HFF-Myc (cell line): ENCODE results near the gene IQGAP2.

Experiments used
- DNase-seq: peaks from one replicate; pipeline ENCODE4 v3.0.0-alpha.2; 2011; ENCODE audit warnings: low read depth; ENCODE audit errors: extremely low read depth
- H3K4me3 ChIP-seq: replicated peaks from 2 replicates; pipeline ENCODE4 v1.5.1; 2011; ENCODE audit warnings: low read depth, mild to moderate bottlenecking, control low read depth, low read length
- TF ChIP-seq, protein P1 (sequence below): IDR thresholded peaks from 2 replicates; pipeline ENCODE4 v1.5.1; 2012; ENCODE audit warnings: mild to moderate bottlenecking, low read depth, low read length, control low read depth; ENCODE audit errors: missing control alignments

Gene IQGAP2

DNA sequence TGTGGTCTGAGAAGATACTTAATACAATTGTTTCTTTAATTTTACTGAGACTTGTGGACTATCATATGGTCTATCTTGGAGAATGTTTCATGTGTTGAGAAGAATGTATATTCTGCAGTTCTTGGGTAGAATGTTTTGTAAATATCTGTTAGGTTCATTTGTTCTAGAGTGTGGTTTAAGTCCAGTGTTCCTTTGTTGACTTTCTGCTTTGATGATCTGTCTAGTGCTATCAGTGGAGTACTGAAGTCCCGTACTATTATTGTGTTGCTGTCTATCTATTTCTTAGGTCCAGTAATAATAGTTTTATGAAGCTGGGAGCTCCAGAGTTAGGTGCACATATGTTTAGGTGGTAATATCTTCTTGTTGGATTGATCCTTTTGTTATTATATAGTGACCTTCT is 36.1 kb downstream of the IQGAP2 start:
- DNase-seq, result no peak
- no peak overlapping the region for H3K4me3 ChIP-seq
- TF ChIP-seq, protein P1, sequence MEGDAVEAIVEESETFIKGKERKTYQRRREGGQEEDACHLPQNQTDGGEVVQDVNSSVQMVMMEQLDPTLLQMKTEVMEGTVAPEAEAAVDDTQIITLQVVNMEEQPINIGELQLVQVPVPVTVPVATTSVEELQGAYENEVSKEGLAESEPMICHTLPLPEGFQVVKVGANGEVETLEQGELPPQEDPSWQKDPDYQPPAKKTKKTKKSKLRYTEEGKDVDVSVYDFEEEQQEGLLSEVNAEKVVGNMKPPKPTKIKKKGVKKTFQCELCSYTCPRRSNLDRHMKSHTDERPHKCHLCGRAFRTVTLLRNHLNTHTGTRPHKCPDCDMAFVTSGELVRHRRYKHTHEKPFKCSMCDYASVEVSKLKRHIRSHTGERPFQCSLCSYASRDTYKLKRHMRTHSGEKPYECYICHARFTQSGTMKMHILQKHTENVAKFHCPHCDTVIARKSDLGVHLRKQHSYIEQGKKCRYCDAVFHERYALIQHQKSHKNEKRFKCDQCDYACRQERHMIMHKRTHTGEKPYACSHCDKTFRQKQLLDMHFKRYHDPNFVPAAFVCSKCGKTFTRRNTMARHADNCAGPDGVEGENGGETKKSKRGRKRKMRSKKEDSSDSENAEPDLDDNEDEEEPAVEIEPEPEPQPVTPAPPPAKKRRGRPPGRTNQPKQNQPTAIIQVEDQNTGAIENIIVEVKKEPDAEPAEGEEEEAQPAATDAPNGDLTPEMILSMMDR, result no peak

DNA sequence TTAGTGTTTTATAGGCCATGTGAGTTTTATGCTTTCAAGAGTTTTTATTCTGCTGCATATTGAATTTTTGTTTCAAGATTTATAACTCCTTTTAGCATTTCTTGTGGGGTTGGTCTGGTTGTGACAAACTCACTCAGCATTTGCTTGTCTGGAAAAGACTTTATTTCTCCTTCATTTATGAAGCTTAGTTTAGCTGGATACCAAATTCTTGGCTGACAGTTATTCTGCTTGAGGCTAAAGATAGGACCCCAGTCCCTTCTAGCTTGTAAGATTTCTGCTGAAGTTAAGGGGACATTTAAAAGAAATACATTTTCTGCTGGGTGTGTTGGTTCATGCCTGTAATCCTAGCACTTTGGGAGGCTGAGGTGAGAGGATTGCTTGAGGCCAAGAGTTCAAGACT is 36.8 kb downstream of the IQGAP2 start:
- no peak overlapping the region for H3K4me3 ChIP-seq
- no peak for DNase-seq
- TF ChIP-seq, protein P1, result no peak

DNA sequence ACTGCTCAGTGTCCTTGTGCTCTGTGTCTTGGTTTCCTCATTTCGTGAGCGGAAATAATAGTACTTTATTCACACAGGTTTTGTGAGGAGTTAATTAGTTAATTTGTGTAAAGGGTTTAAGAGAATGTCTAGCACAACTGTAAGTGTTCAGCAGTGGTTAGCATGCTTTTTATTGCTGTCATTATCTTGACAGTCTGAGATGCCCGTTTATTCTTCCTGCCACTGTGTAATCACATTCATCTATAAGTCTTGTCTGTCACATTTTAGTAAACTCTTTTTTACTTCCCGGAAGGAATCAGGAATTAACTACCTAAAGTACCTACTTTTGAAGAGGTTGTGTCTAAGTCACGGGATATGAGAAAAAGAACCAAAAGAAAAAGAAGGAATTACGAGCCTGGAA is 38.0 kb downstream of the IQGAP2 start:
- H3K4me3 ChIP-seq, result no peak overlapping the region
- TF ChIP-seq, protein P1, result no peak
- DNase-seq, result no peak

DNA sequence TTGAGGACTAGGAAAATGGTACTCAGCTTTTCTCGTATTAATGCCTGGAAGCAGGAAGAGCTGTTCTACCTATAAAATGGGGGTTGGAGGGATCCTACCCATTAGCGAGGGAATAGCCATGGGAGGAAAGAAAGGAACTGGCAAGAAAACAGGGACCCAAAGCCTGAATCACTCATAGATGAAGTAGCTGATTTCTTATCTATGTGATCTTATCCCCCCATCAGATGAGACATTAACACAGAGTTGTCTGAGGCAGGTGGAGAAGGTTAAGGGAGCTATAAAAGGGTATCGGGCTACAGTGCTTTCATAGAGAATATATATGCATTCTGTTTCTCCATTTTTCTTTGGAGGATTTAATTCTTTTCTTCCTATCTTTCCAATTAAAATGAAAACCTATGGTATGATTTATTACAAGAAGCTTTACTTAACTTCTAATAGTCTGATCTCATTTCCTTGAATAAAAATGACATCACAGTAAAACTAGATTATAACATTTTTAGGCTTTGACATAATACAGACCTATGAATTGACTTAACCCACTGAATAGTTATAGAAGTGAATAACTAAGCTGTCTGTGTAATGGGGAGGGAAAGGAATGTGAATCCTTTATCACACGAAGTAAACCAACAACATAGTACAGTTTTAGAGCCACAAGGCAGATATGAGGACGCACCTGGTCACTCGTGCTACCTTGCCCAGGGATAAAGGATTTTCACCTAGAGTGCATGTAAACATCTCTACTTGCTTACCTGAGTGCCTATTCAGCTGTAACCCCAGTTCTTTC is 39.0 kb downstream of the IQGAP2 start:
- TF ChIP-seq, protein P1, result no peak
- no peak overlapping the region for H3K4me3 ChIP-seq
- DNase-seq, result no peak

DNA sequence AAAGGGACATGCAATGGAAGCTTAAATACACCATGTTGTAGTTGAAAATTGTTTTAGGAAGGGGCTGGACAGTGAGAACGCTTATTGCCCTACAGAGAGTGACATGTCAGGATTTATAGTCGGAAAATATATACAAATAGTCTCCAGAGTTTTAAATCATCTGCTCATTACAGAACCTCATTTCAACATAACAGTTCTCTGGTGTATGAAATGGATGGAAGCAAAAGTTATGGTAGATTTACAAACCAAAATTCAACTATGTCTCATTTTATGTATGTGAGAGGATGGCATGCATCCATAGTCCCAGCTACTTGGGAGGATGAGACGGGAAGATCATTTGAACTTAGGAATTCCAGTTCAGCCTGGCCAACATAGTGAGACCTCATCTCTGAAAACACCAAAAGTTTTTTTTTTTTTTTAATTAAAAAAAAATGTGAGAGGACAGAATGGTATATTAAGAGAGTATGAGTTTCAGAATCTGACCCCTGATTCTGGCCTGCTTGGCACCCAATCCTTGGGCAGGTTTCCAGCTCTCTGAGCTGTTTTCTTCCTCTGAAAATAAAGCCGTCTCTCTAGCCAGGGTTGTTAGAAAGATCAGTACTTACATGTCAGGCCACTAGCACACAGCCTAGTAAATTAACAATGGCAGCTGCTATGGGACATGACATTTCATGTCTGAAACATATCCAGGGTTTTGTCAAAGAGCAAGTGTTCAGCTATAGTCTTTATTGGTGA is 40.1 kb downstream of the IQGAP2 start:
- no peak overlapping the region for H3K4me3 ChIP-seq
- DNase-seq, result no peak
- TF ChIP-seq, protein P1, result no peak

DNA sequence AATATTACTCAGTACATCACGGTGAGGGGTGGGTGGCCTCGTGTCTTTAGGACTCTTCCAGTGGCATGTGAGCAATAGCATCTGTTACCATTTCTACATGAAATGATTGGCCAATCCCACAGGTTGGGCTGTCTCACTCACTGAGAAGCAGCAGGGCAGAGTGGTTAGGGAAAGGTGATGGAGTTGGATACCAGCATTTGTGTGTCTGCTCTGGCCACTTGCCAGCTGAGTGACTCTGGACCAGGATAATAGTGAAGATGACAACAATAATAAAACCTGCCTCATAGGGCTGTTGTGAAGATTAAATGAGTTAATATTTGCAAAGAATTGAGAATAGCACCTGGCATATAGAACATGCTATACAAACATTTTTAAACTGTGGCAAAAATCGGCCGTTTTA is 42.0 kb downstream of the IQGAP2 start:
- DNase-seq, result no peak
- TF ChIP-seq, protein P1, result no peak
- H3K4me3 ChIP-seq, result no peak overlapping the region
